Gastrocnemius medialis (tissue), 4 donors: ENCODE data around the gene NLRC3.

Experiments used
- CTCF ChIP-seq, 5 experiments: fragments of 450-650 bp in 3 of 5; fragments of 200-600 bp in 2 of 5; sonication (generic) in 2 of 5; IDR thresholded peaks in 4 of 5; conservative IDR thresholded peaks in 1 of 5; 1 replicate in 4 of 5; 2 replicates in 1 of 5; pipeline ENCODE4 v1.5.1; 2016 to 2019; ENCODE audit warnings: antibody characterized with exemption in 5 of 5, mild to moderate bottlenecking in 3 of 5, moderate library complexity in 3 of 5
- POLR2A ChIP-seq, 2 donors: fragments of 450-650 bp; IDR thresholded peaks; one replicate each; pipeline ENCODE4 v1.6.1; 2017; ENCODE audit warnings: antibody characterized with exemption in 2 of 2, mild to moderate bottlenecking in 2 of 2, moderate library complexity in 2 of 2

GRCh38 chr16:3501783-3502400 is 75.3 kb downstream of the NLRC3 start:
- TF ChIP-seq POLR2A (IDR thresholded peaks at IDR 0.05), result no peak
- no peak for TF ChIP-seq CTCF (IDR thresholded peaks at IDR 0.05 in 4 of 5, conservative IDR thresholded peaks at IDR 0.05 in 1 of 5)
